GM12801 (cell line): ENCODE results near the gene FADS6.

Source experiments
- TF ChIP-seq, protein P1 (sequence below): IDR thresholded peaks from one replicate; pipeline ENCODE4 v1.5.1; 2011; ENCODE audit warnings: control low read depth; ENCODE audit not compliant: insufficient read length; ENCODE audit errors: extremely low read depth

FADS6 gene

DNA sequence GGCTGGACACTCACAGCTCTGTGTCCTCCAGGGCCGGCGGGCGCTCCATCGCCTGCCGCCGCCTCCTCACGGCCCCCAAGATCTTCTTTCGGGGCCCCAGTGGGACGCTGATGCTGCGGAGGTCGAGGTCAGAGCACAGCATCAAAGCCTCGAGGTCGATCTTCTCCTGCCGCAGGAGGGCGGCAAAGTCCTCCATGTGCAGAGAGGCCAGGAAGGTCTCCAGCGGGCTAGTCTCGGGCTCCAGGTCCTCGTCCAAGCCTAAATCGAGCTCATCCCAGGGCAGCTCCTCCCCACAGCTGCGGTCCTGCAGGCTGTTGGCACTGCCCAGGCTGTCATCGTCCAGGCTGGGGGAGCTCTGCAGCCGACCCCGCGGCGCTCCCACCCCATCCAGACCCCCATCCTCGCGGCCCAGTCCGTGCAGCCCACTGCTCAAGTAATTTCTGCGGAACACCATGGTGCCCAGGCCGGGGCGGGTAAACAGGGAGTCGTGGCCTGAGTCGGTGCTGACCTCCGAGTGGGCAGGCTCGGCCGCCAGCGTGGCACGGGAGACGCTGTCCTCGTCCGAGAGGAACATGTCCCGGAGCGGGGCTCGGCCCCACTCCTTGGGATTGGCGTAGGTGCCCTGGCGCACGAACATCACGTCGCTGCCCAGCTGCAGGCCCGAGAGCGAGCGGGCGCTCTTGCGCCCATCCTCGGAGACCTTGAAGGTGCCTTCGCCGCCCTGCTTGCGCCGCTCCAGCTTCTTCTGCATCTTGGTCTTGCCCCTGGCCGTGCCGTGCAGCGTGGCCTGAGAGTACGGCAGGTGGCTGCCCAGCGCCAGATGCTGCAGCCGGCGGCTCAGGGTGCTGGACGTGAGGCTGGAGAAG lies 26.2 kb upstream of the FADS6 start:
- TF ChIP-seq, protein P1, sequence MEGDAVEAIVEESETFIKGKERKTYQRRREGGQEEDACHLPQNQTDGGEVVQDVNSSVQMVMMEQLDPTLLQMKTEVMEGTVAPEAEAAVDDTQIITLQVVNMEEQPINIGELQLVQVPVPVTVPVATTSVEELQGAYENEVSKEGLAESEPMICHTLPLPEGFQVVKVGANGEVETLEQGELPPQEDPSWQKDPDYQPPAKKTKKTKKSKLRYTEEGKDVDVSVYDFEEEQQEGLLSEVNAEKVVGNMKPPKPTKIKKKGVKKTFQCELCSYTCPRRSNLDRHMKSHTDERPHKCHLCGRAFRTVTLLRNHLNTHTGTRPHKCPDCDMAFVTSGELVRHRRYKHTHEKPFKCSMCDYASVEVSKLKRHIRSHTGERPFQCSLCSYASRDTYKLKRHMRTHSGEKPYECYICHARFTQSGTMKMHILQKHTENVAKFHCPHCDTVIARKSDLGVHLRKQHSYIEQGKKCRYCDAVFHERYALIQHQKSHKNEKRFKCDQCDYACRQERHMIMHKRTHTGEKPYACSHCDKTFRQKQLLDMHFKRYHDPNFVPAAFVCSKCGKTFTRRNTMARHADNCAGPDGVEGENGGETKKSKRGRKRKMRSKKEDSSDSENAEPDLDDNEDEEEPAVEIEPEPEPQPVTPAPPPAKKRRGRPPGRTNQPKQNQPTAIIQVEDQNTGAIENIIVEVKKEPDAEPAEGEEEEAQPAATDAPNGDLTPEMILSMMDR, result no peak

DNA sequence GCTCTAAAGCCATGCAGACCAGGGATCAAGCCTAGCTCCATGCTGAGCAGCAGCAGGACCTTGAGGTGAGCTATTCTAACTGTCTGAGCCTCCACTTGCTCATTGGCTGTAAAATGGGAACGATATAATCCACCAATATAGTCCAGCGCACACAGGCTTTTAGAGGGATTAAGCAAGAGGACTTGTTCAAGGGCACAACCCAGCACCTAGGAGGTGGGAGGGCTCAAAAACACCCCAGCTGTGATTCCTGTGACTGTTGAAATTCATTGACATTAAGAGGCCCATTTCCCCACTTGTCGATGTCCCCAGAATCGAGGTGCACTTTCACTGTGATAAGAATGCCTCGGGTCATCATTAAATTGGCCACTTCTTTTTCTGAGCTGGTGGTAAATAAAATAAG lies 25.5 kb upstream of the FADS6 start:
- TF ChIP-seq, protein P1, result no peak

DNA sequence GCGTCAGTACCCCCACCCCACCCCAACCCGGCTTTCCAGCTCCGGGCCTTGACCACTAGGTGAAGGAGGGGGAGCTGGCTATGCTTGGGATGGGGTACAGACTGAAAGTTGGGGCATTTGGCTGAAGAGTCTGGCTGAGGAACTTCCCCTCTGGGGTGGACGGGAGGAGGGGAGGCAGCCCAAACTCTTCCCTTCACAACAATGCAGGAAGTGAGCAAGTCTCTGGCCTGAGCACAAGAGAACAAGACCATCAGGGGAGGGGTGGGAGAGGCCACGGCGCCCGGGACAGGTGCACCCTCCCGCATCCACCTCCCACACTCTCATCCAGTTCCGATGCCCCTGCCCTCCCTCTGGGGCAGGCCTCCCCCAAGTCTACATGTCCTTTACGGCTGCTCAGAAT lies 24.0 kb upstream of the FADS6 start:
- TF ChIP-seq, protein P1, result no peak

DNA sequence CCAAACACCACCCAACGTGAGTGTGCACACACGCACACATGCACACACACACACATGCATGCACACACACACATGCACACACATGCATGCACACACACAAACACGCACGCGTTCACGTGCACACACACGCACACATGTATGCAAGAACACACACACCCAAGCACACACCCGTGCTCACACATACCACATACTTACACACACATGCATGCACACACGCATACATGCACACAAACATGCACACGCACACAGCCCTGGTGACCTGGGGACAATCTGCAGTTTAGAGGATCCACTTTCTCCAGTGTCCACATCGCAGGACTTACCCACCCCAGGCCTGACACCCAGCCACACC lies 23.4 kb upstream of the FADS6 start:
- TF ChIP-seq, protein P1, result no peak

DNA sequence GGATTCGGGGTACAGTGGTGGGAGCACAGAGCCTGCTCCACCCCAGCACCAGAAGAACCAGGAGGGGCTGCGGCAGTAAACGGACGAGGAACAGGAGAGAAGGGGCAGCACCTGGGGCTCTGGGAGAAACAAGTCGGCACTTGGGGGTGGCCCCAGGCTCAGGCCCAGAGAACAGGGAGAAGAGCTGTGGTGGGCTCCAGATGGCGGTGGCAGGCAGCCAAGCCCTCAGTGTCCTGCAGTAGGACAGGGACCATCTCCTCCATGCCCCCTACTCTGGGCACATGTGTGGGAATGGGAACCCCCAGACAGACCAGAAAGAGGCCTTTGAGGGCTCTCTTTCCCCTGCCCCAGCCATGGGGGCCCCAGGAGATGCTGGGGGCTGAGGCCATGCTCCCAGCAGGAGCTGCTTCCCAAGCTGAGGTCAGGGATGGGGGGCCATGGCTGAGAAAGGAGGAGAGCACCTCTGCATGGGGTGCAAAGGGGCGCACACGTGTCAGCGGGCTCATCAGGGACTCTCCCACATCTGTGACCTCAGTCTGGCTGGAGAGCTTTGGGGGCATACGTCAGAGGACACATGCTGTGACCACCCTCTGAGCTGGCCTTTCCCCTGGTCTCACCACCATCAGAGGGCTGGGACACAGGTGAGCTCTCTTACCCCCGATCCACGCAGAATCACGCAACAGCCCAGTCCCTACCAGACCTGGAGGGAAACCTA lies 22.9 kb upstream of the FADS6 start:
- TF ChIP-seq, protein P1, result no peak

DNA sequence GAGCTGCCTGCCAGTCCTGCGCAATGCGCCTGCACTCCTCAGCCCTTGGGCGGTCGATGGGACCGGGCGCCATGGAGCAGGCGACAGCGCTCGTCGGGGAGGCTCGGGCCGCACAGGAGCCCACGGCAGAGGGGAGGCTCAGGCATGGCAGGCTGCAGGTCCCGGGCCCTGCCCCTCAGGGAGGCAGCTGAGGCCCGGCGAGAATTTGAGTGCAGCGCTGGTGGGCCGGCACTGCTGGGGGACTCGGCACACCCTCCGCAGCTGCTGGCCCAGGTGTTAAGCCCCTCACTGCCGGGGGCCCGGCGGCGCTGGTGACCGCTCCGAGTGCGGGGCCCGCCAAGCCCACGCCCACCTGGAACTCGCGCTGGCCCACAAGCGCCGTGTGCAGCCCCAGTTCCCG lies 13.6 kb upstream of the FADS6 start:
- TF ChIP-seq, protein P1, result no peak

DNA sequence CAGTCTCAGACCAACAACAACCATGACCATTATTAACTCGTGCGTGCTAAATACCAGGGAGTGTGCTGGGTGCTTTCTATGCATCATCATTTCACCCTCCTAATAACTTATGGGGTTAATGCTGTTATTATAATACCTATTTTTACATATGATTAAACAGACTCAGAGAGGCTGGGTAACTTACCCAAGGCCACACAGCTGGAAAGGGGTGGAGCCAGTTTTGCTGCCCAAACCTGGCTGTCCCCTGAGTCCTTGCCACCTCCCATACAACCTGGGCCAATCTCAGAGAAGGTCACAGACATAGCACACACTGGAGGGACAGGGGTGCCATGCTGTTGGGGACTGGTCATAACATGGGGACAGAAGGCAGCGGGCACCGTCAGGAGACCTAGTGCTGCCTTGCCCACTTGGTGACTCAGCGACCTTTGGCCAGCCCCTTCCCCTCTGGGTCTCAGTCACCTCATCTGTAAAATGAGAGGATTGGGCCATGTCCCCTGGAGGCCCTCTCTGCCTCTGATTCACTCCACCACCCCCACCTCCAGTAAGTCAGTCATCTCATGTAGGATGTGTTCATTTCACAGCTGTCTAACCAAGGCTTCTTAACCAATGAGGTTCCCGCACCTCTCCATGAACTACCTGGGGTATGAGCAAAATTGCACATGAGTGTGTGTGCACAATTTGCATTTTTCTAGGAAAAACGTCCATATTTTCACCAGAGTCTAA lies 11.4 kb upstream of the FADS6 start:
- TF ChIP-seq, protein P1, result no peak
